Upper lobe of left lung (tissue), 4 donors: ENCODE measurements around the gene NAT9.

Source experiments
- CTCF ChIP-seq, 6 experiments: fragments of 450-650 bp in 4 of 6; fragments of 200-600 bp in 2 of 6; sonication (generic) in 2 of 6; IDR thresholded peaks; one replicate each; pipeline ENCODE4 v1.5.1; 2016 to 2019; ENCODE audit warnings: antibody characterized with exemption in 6 of 6
- POLR2A ChIP-seq, 4 donors: fragments of 450-650 bp; IDR thresholded peaks; one replicate each; pipeline ENCODE4 v1.5.1; 2016 to 2017; ENCODE audit warnings: antibody characterized with exemption in 4 of 4, mild to moderate bottlenecking in 2 of 4
- POLR2AphosphoS5 ChIP-seq, 2 donors: sonication (generic); formaldehyde crosslinking; IDR thresholded peaks; one replicate each; pipeline ENCODE4 v1.5.1; 2017; ENCODE audit warnings: antibody characterized with exemption in 2 of 2

GRCh38 chr17:74771319-74771914 is 4.7 kb downstream of the NAT9 start:
- TF ChIP-seq CTCF (IDR thresholded peaks at IDR 0.05) (no peak), POLR2A (IDR thresholded peaks at IDR 0.05) (no peak), POLR2AphosphoS5 (IDR thresholded peaks at IDR 0.05) (no peak)
